ENCODE measurements around the gene ARMC9.
A peak's percentile ranks its signal among the peaks of the same experiment; 100 is the strongest.

GRCh38 chr2:231270221-231271114, 72.0 kb downstream of the ARMC9 start:
- TF ChIP-seq ESRRG (CRISPR knock-in tag; IDR thresholded peaks at IDR 0.05): no peak
- no peak for TF ChIP-seq PATZ1 (CRISPR knock-in tag; IDR thresholded peaks at IDR 0.05; ENCODE audit: borderline replicate concordance)
- TF ChIP-seq TOX (CRISPR knock-in tag; IDR thresholded peaks at IDR 0.05; ENCODE audit: borderline replicate concordance): peak; percentile 39; the same call in 1 of the 2 replicates
- no peak for TF ChIP-seq ZFP3 (CRISPR knock-in tag; IDR thresholded peaks at IDR 0.05)
- TF ChIP-seq ARNTL (CRISPR knock-in tag; IDR thresholded peaks at IDR 0.05; ENCODE audit: borderline replicate concordance, low read depth): no peak
- no peak for TF ChIP-seq PPARA (CRISPR knock-in tag; IDR thresholded peaks at IDR 0.05; ENCODE audit: borderline replicate concordance)
- TF ChIP-seq, protein P1, sequence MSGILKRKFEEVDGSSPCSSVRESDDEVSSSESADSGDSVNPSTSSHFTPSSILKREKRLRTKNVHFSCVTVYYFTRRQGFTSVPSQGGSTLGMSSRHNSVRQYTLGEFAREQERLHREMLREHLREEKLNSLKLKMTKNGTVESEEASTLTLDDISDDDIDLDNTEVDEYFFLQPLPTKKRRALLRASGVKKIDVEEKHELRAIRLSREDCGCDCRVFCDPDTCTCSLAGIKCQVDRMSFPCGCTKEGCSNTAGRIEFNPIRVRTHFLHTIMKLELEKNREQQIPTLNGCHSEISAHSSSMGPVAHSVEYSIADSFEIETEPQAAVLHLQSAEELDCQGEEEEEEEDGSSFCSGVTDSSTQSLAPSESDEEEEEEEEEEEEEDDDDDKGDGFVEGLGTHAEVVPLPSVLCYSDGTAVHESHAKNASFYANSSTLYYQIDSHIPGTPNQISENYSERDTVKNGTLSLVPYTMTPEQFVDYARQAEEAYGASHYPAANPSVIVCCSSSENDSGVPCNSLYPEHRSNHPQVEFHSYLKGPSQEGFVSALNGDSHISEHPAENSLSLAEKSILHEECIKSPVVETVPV (CRISPR knock-in tag; IDR thresholded peaks at IDR 0.05): no peak; the same call in 1 of the 2 replicates
- TF ChIP-seq, protein P2, sequence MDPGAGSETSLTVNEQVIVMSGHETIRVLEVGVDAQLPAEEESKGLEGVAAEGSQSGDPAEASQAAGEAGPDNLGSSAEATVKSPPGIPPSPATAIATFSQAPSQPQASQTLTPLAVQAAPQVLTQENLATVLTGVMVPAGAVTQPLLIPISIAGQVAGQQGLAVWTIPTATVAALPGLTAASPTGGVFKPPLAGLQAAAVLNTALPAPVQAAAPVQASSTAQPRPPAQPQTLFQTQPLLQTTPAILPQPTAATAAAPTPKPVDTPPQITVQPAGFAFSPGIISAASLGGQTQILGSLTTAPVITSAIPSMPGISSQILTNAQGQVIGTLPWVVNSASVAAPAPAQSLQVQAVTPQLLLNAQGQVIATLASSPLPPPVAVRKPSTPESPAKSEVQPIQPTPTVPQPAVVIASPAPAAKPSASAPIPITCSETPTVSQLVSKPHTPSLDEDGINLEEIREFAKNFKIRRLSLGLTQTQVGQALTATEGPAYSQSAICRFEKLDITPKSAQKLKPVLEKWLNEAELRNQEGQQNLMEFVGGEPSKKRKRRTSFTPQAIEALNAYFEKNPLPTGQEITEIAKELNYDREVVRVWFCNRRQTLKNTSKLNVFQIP (CRISPR knock-in tag; IDR thresholded peaks at IDR 0.05; ENCODE audit: borderline replicate concordance, low read depth): no peak
